H9 (cell line): ENCODE data around the gene RARB. TPM values are rescaled to one million over a fixed set of nuclear protein-coding genes. Genes with fewer than 3 reads are reported as not detected.

Experiments used
- DNase-seq: peaks from one replicate; pipeline ENCODE4 v3.0.0-alpha.2; 2017
- H2AFZ ChIP-seq: one replicate; pipeline ENCODE4 v1.6.1; 2013; ENCODE audit warnings: mild to moderate bottlenecking, low read length, control low read depth, moderate library complexity
- H2AK5ac ChIP-seq: 2 replicates; pipeline ENCODE4 v1.6.1; 2013; ENCODE audit warnings: low read length, control low read depth, mixed read lengths; ENCODE audit not compliant: insufficient read length
- H2BK120ac ChIP-seq: one replicate; pipeline ENCODE4 v1.6.1; 2013; ENCODE audit warnings: low read depth, mild to moderate bottlenecking, low read length, control low read depth, inconsistent platforms; ENCODE audit not compliant: poor library complexity, severe bottlenecking
- H2BK12ac ChIP-seq: 2 replicates; pipeline ENCODE4 v1.6.1; 2013; ENCODE audit warnings: low read length, control low read depth, mixed read lengths, low read depth; ENCODE audit not compliant: insufficient read length
- H2BK15ac ChIP-seq: 2 replicates; pipeline ENCODE4 v1.6.1; 2013; ENCODE audit warnings: low read depth, low read length, control low read depth
- H2BK20ac ChIP-seq: one replicate; pipeline ENCODE4 v1.6.1; 2013; ENCODE audit warnings: low read depth, mild to moderate bottlenecking, low read length, control low read depth, inconsistent platforms; ENCODE audit not compliant: poor library complexity, severe bottlenecking
- H2BK5ac ChIP-seq: 2 replicates; pipeline ENCODE4 v1.6.1; 2013; ENCODE audit warnings: low read length, control low read depth, mixed read lengths; ENCODE audit not compliant: insufficient read length
- H3K14ac ChIP-seq: 2 replicates; pipeline ENCODE4 v1.6.1; 2013; ENCODE audit warnings: low read length, control low read depth; ENCODE audit not compliant: insufficient read depth
- H3K18ac ChIP-seq: 2 replicates; pipeline ENCODE4 v1.6.1; 2013; ENCODE audit warnings: low read depth, mild to moderate bottlenecking, mixed read lengths, low read length, control low read depth; ENCODE audit not compliant: insufficient read length
- H3K23ac ChIP-seq: 2 replicates; pipeline ENCODE4 v1.6.1; 2013; ENCODE audit warnings: low read length, control low read depth, mixed read lengths, low read depth; ENCODE audit not compliant: insufficient read length
- H3K23me2 ChIP-seq: 2 replicates; pipeline ENCODE4 v1.6.1; 2013; ENCODE audit warnings: low read depth, mild to moderate bottlenecking, mixed read lengths, low read length, control low read depth; ENCODE audit not compliant: insufficient read length, poor library complexity, severe bottlenecking
- H3K27ac ChIP-seq: 2 replicates; pipeline ENCODE4 v1.5.1; 2013; ENCODE audit warnings: low read length, control low read depth, mixed read lengths, low read depth; ENCODE audit not compliant: insufficient read length
- H3K27me3 ChIP-seq: 2 replicates; pipeline ENCODE4 v1.6.1; 2013; ENCODE audit warnings: low read length, control low read depth, inconsistent platforms; ENCODE audit not compliant: insufficient read depth
- H3K4ac ChIP-seq: 2 replicates; pipeline ENCODE4 v1.6.1; 2013; ENCODE audit warnings: low read depth, mild to moderate bottlenecking, control low read depth, inconsistent platforms, low read length, moderate library complexity
- H3K4me1 ChIP-seq: 2 replicates; pipeline ENCODE4 v1.6.1; 2013; ENCODE audit warnings: low read length, control low read depth, inconsistent platforms; ENCODE audit not compliant: insufficient read depth
- H3K4me2 ChIP-seq: 2 replicates; pipeline ENCODE4 v1.6.1; 2013; ENCODE audit warnings: low read length, control low read depth, mixed read lengths; ENCODE audit not compliant: insufficient read length, insufficient read depth
- H3K56ac ChIP-seq: 2 replicates; pipeline ENCODE4 v1.6.1; 2013; ENCODE audit warnings: low read depth, mild to moderate bottlenecking, mixed read lengths, low read length, control low read depth; ENCODE audit not compliant: insufficient read length
- H3K79me1 ChIP-seq: 2 replicates; pipeline ENCODE4 v1.6.1; 2013; ENCODE audit warnings: low read depth, mild to moderate bottlenecking, moderate library complexity, low read length, control low read depth, inconsistent platforms; ENCODE audit not compliant: insufficient read depth, poor library complexity, severe bottlenecking
- H3K79me2 ChIP-seq: 2 replicates; pipeline ENCODE4 v1.6.1; 2013; ENCODE audit warnings: low read length, control low read depth, inconsistent platforms; ENCODE audit not compliant: insufficient read depth
- H3K9ac ChIP-seq: 2 replicates; pipeline ENCODE4 v1.6.1; 2013; ENCODE audit warnings: low read length, control low read depth, mixed read lengths; ENCODE audit not compliant: insufficient read length; ENCODE audit errors: extremely low read depth
- H3K9me3 ChIP-seq: one replicate; pipeline ENCODE4 v1.6.1; 2013; ENCODE audit warnings: low read depth, low read length, inconsistent platforms; ENCODE audit not compliant: control insufficient read depth
- H3T11ph ChIP-seq: one replicate; pipeline ENCODE4 v1.6.1; 2013; ENCODE audit warnings: mild to moderate bottlenecking, low read length, control low read depth, inconsistent platforms
- H4K20me1 ChIP-seq: one replicate; pipeline ENCODE4 v1.6.1; 2013; ENCODE audit not compliant: control insufficient read depth, insufficient read length, insufficient read depth
- H4K5ac ChIP-seq: 2 replicates; pipeline ENCODE4 v1.6.1; 2013; ENCODE audit warnings: low read depth, mild to moderate bottlenecking, mixed read lengths, low read length, control low read depth; ENCODE audit not compliant: insufficient read length
- H4K8ac ChIP-seq: replicated peaks from 2 replicates; pipeline ENCODE4 v1.6.1; 2013; ENCODE audit warnings: low read length, control low read depth, mixed read lengths, low read depth; ENCODE audit not compliant: insufficient read length
- H4K91ac ChIP-seq: 2 replicates; pipeline ENCODE4 v1.6.1; 2013; ENCODE audit warnings: low read depth, mild to moderate bottlenecking, moderate library complexity, mixed read lengths, low read length, control low read depth; ENCODE audit not compliant: insufficient read length
- H3K27ac Mint-ChIP-seq, 3 experiments: 2 replicates in 2 of 3; 3 replicates in 1 of 3; pipeline ENCODE4 v1.8.0; 2020 to 2021; ENCODE audit warnings: mixed read lengths in 3 of 3, mild to moderate bottlenecking in 1 of 3, moderate library complexity in 1 of 3
- H3K27me3 Mint-ChIP-seq: 2 replicates; pipeline ENCODE4 v1.8.0; 2021; ENCODE audit warnings: low read depth, mild to moderate bottlenecking, moderate library complexity, mixed read lengths
- H3K36me3 Mint-ChIP-seq, 3 experiments: 2 replicates in 2 of 3; 3 replicates in 1 of 3; pipeline ENCODE4 v1.8.0; 2020 to 2021; ENCODE audit warnings: low read depth in 3 of 3, mixed read lengths in 3 of 3; ENCODE audit not compliant: insufficient read depth in 1 of 3
- H3K4me1 Mint-ChIP-seq, 2 experiments: 2 replicates each; pipeline ENCODE4 v1.8.0; 2020; ENCODE audit warnings: mixed read lengths in 2 of 2
- H3K4me3 Mint-ChIP-seq, 2 experiments: 2 replicates in 1 of 2; 3 replicates in 1 of 2; pipeline ENCODE4 v1.8.0; 2020 to 2021; ENCODE audit warnings: mild to moderate bottlenecking in 2 of 2, mixed read lengths in 2 of 2, moderate library complexity in 1 of 2
- H3K9me3 Mint-ChIP-seq, 2 experiments: 2 replicates in 1 of 2; 3 replicates in 1 of 2; pipeline ENCODE4 v1.8.0; 2020; ENCODE audit warnings: mild to moderate bottlenecking in 2 of 2, mixed read lengths in 2 of 2, moderate library complexity in 1 of 2
- WGBS: extraction: QIAGEN DNeasy Blood & Tissue Kit; methylation state at CpG from one replicate; pipeline ENCODE4 v1.1.7; 2013; ENCODE audit warnings: missing lambda C conversion rate, low lambda C conversion rate, mixed read lengths; ENCODE audit not compliant: insufficient read length; ENCODE audit errors: extremely low coverage; 5-methylcytosine and 5-hydroxymethylcytosine counted together
- total RNA-seq: library from RNA; stranded (reverse); gene quantifications from 2 replicates; pipeline ENCODE4 v1.2.1, GENCODE V29; 2021
- TF ChIP-seq, protein P1 (sequence below): fragments of 200-600 bp; sonication (generic); conservative IDR thresholded peaks from 3 replicates; pipeline ENCODE4 v1.8.0; 2021; ENCODE audit warnings: antibody characterized with exemption, mild to moderate bottlenecking

Gene RARB
- total RNA-seq, 1 experiment from 2014 or later, result 0.22 TPM

DNA sequence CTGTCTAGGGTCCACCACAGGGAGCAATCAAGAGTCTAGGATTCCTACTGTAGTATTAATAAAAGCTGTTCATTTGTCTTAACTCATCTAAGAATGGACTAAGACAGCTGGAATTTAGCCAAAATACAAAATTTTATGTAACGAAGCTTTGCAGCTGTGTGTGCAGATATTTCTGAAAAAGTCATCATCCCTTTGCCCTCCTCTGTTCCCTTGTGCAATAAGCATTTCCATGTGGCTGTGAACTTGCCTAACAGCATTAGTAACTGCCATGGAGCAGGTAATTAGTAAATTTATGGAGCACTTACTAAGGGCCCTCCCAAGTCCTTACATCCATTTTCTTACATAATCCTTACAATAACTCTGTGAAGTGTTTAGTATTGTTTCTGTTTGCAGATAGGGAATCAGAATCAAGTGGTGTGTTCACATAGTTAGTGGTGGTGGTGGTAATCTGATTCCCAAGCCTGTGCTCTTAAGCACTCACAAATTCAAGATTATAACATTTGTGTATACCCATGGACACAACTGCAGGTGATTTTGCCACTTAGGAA is 114.5 kb downstream of the RARB start:
- Histone ChIP-seq H3K4me2 (no peak overlapping the region), H3K23me2 (no peaks in the 10 kb centered on the region), H3K9ac (no peak overlapping the region), H3K4me1 (no peaks in the 10 kb centered on the region), H3K23ac (no peak overlapping the region), H3K9me3 (no peaks in the 10 kb centered on the region), H2BK20ac (no peak overlapping the region), H2BK15ac (no peak overlapping the region), H3T11ph (no peak overlapping the region), H3K14ac (no peak overlapping the region), H3K27me3 (no peaks in the 10 kb centered on the region), H3K27ac (no peak overlapping the region), H2BK12ac (no peak overlapping the region), H4K91ac (no peak overlapping the region), H3K4ac (no peak overlapping the region), H4K5ac (no peak overlapping the region), H3K18ac (no peak overlapping the region), H3K79me1 (no peaks in the 10 kb centered on the region), H2BK5ac (no peak overlapping the region), H4K8ac (no peak overlapping the region), H2AFZ (no peak overlapping the region), H2AK5ac (no peak overlapping the region), H4K20me1 (no peaks in the 10 kb centered on the region), H2BK120ac (no peak overlapping the region), H3K79me2 (no peaks in the 10 kb centered on the region), H3K56ac (no peak overlapping the region)
- Mint-ChIP-seq H3K36me3 (no peaks in the 10 kb centered on the region), H3K27ac (no peak overlapping the region), H3K27me3 (no peaks in the 10 kb centered on the region), H3K4me1 (no peaks in the 10 kb centered on the region), H3K4me3 (no peak overlapping the region), H3K9me3 (no peaks in the 10 kb centered on the region)
- WGBS, result no CpG with 5 or more reads among the region's 1 CpG
- TF ChIP-seq, protein P1, sequence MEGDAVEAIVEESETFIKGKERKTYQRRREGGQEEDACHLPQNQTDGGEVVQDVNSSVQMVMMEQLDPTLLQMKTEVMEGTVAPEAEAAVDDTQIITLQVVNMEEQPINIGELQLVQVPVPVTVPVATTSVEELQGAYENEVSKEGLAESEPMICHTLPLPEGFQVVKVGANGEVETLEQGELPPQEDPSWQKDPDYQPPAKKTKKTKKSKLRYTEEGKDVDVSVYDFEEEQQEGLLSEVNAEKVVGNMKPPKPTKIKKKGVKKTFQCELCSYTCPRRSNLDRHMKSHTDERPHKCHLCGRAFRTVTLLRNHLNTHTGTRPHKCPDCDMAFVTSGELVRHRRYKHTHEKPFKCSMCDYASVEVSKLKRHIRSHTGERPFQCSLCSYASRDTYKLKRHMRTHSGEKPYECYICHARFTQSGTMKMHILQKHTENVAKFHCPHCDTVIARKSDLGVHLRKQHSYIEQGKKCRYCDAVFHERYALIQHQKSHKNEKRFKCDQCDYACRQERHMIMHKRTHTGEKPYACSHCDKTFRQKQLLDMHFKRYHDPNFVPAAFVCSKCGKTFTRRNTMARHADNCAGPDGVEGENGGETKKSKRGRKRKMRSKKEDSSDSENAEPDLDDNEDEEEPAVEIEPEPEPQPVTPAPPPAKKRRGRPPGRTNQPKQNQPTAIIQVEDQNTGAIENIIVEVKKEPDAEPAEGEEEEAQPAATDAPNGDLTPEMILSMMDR, result no peak
- DNase-seq, result no peak
